ENCODE results near the gene BUB1. TPM values are rescaled to one million over a fixed set of nuclear protein-coding genes. Genes with fewer than 3 reads are reported as not detected.
"Not testable (repeated sequence)": the region's sequence is repeated elsewhere in the genome, so short reads cannot be mapped to it uniquely, and the experiment has no call there.

The BUB1 gene
- total and polyA plus RNA-seq, 8 donors: 7.1 to 44.9 (median 21.2) TPM

- DNase-seq; intact Hi-C loops (cut with DNase I); H3K4me3 ChIP-seq; H3K4me1 ChIP-seq; H3K9me3 ChIP-seq; H3K27me3 ChIP-seq; H3K27ac ChIP-seq; ATAC-seq; H3K36me3 ChIP-seq: not testable (repeated sequence)
These were observed 68.9 kb downstream of the BUB1 start for GRCh38 chr2:110608788-110609502.

DNA sequence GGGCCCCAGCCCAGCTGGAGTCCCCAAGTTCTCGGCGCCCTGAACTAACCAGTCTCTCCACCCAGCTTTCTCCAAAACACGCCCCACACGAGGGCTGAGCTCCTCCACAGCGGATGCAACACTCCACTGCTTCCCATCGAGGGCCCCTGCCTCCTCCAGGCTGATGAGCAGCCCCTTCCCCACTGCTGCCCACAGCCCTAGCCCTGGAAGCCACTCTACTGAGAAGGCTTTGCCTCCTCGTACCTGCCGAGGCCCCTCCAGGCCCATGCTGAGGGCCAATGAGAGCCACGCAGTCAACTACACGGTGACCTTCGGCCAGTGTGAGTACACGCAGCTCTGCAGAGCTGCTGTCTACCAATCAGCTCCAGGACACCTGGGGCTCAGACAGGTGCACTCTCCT lies 72.8 kb downstream of the BUB1 start:
- intact Hi-C loops (cut with DNase I); H3K27ac ChIP-seq; ATAC-seq; H3K4me1 ChIP-seq; H3K9me3 ChIP-seq; H3K36me3 ChIP-seq; H3K27me3 ChIP-seq; H3K4me3 ChIP-seq: not testable (repeated sequence)
- DNase-seq: peak in 1 of 4 donors; percentile 65

DNA sequence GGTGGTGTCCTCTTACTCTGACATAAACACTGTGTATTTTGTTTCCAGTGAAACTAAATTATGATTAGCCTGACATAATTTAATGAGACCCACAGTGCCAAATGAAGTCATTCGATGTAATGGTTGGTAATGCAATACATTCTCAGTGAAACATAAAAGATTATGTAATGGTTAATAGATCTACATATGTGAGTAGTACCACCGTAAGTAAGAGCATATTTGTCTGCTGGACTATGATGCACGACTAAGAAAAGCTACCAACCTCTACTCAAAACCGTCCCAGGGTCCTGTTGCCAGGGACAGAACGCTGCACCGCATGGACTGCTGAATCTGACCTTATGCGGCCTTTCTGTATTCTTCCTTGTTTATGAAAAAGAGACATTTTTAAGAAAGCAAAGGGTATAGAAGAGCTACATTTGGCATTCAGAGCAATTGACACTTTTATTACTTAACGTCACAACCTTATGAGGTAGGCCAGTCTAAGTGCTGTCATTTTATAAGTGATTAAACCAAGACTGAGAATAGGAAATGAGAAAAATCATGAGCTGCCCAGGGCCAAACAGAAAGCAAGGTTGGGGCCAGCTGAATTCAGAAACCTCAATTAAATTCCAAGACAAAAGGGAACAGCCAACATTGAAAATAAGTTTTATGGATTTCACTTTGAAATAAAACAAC lies 73.8 kb downstream of the BUB1 start:
- ATAC-seq; H3K36me3 ChIP-seq; H3K27ac ChIP-seq; H3K9me3 ChIP-seq; H3K27me3 ChIP-seq; H3K4me3 ChIP-seq; intact Hi-C loops (cut with DNase I); DNase-seq; H3K4me1 ChIP-seq: not testable (repeated sequence)

DNA sequence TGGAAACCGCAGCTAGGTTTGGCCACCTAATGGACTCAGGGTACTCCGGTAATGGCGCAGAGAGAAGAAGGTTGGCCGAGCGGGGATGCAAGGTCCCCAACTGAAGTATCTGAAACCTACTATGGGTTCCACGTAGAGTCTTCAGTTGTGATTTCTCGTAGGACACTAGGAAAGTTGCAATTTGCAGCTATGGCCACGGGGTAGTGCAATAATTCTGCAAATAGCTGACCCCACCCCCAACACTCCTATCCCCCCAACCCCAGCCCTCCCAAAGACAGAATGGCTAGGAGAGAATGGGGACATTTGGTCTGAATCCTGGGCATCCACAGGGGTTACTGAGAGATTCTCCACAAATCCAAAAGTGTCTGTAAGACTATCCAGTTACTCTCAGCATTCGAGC lies 75.7 kb downstream of the BUB1 start:
- H3K4me3 ChIP-seq; H3K27ac ChIP-seq; H3K36me3 ChIP-seq; DNase-seq; H3K4me1 ChIP-seq; H3K9me3 ChIP-seq; intact Hi-C loops (cut with DNase I); H3K27me3 ChIP-seq: not testable (repeated sequence)
- ATAC-seq: peak; percentile 60

DNA sequence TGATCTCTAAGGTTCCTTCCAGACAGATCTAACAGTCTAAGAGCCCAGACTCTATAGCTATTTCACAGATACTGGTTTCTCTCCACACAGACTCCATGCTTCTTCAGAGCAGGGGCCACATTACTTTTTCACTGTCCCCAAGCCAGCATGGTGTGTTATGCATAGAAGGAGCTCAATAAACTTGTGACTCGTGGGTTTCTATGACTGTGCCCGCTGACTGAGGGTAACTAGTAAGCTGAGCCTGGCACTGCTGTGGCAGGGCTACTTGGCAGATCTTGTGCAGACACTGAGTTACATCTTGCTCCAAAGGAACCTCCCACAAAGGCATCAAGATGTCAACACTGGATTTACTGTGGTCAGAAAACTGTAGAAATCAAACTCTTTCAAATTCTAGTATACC lies 85.9 kb downstream of the BUB1 start:
- DNase-seq; H3K4me3 ChIP-seq; intact Hi-C loops (cut with DNase I); ATAC-seq; H3K27ac ChIP-seq; H3K27me3 ChIP-seq; H3K4me1 ChIP-seq; H3K36me3 ChIP-seq; H3K9me3 ChIP-seq: not testable (repeated sequence)

DNA sequence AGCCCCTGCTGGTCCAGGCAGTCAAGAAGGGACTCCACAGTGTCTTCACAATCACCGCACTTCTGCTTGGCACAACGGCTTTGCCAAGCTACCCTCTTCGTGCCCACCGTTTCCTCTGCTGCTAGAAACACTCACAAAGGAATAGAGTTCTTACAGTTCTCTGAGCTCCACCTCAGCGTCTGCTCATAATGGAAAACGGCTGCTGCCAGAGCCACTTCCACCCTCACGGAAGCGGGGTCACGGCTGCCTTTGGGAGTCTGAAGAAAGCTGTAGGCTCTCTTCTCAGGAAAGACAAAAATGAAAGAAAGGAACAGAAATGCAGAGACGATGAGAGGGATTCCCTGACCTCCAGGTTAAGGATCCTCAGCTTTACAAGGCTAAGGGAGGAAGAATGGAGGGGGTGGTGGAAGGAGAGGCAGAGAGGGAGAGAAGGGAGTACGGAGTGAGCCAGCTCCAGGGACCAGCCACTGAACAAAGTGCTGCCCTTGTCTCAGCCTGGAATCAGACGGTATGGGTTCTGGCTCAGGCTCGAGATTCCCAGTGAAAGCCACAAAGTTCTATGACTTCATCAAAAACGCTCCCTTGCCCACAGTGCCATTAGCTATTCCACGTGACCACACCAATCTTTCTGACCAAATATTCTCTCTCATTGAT lies 88.1 kb downstream of the BUB1 start:
- H3K27me3 ChIP-seq; H3K36me3 ChIP-seq; H3K9me3 ChIP-seq; ATAC-seq; DNase-seq; H3K27ac ChIP-seq; H3K4me1 ChIP-seq; H3K4me3 ChIP-seq; intact Hi-C loops (cut with DNase I): not testable (repeated sequence)

DNA sequence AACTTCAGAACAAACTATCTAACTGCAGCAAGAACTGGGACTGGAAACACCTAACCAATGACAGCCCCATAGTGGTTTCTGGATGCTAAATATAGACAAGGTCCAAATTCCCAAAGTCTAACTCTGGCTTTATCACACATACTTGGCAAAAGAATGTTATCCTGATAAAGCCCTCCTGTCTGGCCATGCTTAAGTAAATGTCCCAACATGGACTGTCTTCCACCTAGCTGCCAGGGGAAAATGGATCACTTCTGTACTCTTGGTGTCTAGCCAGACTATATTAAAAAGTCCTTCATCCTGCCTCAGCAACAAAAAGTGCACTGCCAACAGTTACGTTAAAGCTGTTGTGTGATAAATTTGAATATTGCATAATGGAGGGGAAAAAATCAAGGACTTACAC lies 89.3 kb downstream of the BUB1 start:
- H3K36me3 ChIP-seq; intact Hi-C loops (cut with DNase I); DNase-seq; H3K27me3 ChIP-seq; H3K9me3 ChIP-seq; H3K4me3 ChIP-seq; H3K27ac ChIP-seq; ATAC-seq; H3K4me1 ChIP-seq: not testable (repeated sequence)

Other genes with a start within 250 kb of the BUB1 start
- 1 to 10 TPM; 1.6 to 2.0 TPM for gene LIMS4, start 205.2 kb downstream of the BUB1 start, total RNA-seq
- gene LIMS4, start 205.2 kb downstream of the BUB1 start, polyA plus RNA-seq (ENCODE audit: insufficient read length in 6 of 6): 1 to 10 TPM; 1.0 to 4.5 (median 2.5) TPM
- 10 to 100 TPM; 28.2 to 29.7 TPM for gene RGPD6, start 100.8 kb downstream of the BUB1 start, total RNA-seq
- gene RGPD6, start 100.8 kb downstream of the BUB1 start, polyA plus RNA-seq (ENCODE audit: insufficient read length in 6 of 6): 10 to 100 TPM; 35.2 to 55.9 (median 50.0) TPM
- gene ACOXL, start 54.5 kb upstream of the BUB1 start, total RNA-seq: 10 to 100 TPM; 29.3 to 30.3 TPM
- gene ACOXL, start 54.5 kb upstream of the BUB1 start, polyA plus RNA-seq (ENCODE audit: insufficient read length in 6 of 6): 10 to 100 TPM in 1 of 6 donors, 1 to 10 TPM in 5; 4.7 to 11.4 (median 6.6) TPM

All from left lung (tissue), 10 donors.